ENCODE results near the gene PPFIA4. TPM values are rescaled to one million over a fixed set of nuclear protein-coding genes. Genes with fewer than 3 reads are reported as not detected.

Gene PPFIA4
- total and polyA plus RNA-seq, 9 of the 15 experiments (the other 6 are each of a cell fraction or from before 2014, with no cell fraction given): 0.07 to 12.0 (median 0.70) TPM

- peak; percentile 54; the same call in 1 of the 2 replicates for TF ChIP-seq ARID3A (IDR thresholded peaks at IDR 0.05; ENCODE audit: borderline replicate concordance, low read depth, low read length)
- TF ChIP-seq CHD2 (IDR thresholded peaks at IDR 0.05; ENCODE audit: low read depth, low read length): no peak
- no peak for TF ChIP-seq GMEB1 (CRISPR knock-in tag; IDR thresholded peaks at IDR 0.05)
- peak; percentile 34; the same call in 1 of the 2 replicates for TF ChIP-seq NR2C1 (IDR thresholded peaks at IDR 0.05)
- no peak for TF ChIP-seq NR2C1 (tag; IDR thresholded peaks at IDR 0.05)
- peak; percentile 34; the same call in 1 of the 2 replicates for TF ChIP-seq ELF2 (CRISPR knock-in tag; IDR thresholded peaks at IDR 0.05)
- TF ChIP-seq RCOR1 (IDR thresholded peaks at IDR 0.05; ENCODE audit: borderline replicate concordance in 1 of 2, low read depth in 2 of 2, low read length in 2 of 2): 0 out of 4 replicates have a peak, but pooled peaks of 1 of the 2 experiments have one; percentile 31
- TF ChIP-seq CXXC5 (CRISPR knock-in tag; IDR thresholded peaks at IDR 0.05): peak; percentile 40; the same call in 1 of the 2 replicates
- TF ChIP-seq, protein P1, sequence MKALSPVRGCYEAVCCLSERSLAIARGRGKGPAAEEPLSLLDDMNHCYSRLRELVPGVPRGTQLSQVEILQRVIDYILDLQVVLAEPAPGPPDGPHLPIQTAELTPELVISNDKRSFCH (CRISPR knock-in tag; IDR thresholded peaks at IDR 0.05): no peak
- TF ChIP-seq, protein P1 (tag; IDR thresholded peaks at IDR 0.05): 0 out of 2 replicates have a peak, but pooled peaks have one; percentile 11
- TF ChIP-seq CTCF (IDR thresholded peaks at IDR 0.05 in 2 of 3, conservative IDR thresholded peaks at IDR 0.05 in 1 of 3; ENCODE audit: insufficient read depth in 2 of 3, low read depth in 1 of 3, low read length in 3 of 3): peak; percentile 73 to 91 (median 89)
- TF ChIP-seq, protein P2, sequence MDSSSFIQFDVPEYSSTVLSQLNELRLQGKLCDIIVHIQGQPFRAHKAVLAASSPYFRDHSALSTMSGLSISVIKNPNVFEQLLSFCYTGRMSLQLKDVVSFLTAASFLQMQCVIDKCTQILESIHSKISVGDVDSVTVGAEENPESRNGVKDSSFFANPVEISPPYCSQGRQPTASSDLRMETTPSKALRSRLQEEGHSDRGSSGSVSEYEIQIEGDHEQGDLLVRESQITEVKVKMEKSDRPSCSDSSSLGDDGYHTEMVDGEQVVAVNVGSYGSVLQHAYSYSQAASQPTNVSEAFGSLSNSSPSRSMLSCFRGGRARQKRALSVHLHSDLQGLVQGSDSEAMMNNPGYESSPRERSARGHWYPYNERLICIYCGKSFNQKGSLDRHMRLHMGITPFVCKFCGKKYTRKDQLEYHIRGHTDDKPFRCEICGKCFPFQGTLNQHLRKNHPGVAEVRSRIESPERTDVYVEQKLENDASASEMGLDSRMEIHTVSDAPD (CRISPR knock-in tag; IDR thresholded peaks at IDR 0.05): no peak
- TF ChIP-seq MECOM (CRISPR knock-in tag; IDR thresholded peaks at IDR 0.05): 0 out of 2 replicates have a peak, but pooled peaks have one; percentile 11
- TF ChIP-seq KLF16 (IDR thresholded peaks at IDR 0.05): peak; percentile 45; the same call in 1 of the 2 replicates
Observed at GRCh38 chr1:203031467-203031866, 5.2 kb downstream of the PPFIA4 start (continued).
